ENCODE data around the gene PIWIL4.
"Not testable (repeated sequence)": the region's sequence is repeated elsewhere in the genome, so short reads cannot be mapped to it uniquely, and the experiment has no call there.

The PIWIL4 gene

DNA sequence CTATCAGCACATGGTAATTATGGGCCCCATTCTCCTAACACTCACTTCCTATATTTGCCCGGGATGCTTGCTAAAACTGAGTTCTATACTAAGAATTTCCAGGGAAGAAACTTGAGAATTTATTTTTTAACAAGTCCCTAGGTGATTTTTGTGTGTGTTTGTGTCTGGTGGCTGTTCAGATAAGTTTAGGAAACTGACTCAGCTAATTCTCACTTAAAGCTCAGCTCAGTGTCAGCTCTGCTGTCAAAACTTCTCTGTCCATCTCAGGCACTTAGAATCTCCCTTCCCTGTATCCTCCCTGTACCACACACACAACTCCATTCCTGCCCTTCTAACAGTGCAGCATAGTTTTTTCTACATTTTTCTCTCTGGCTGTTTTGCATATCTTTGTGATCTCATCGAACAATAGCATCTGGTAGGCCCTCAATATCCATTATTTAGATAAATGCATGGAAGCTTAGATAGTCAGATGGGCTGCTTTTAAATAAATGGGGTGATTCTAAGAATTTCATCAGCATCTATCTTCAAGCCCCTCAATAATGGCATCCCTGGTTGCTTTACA lies 69.3 kb downstream of the PIWIL4 start:
- no peak overlapping the region for H3K27ac ChIP-seq
- TF ChIP-seq ZFX (IDR thresholded peaks at IDR 0.05; ENCODE audit: borderline replicate concordance): no peak
- TF ChIP-seq, protein P1, sequence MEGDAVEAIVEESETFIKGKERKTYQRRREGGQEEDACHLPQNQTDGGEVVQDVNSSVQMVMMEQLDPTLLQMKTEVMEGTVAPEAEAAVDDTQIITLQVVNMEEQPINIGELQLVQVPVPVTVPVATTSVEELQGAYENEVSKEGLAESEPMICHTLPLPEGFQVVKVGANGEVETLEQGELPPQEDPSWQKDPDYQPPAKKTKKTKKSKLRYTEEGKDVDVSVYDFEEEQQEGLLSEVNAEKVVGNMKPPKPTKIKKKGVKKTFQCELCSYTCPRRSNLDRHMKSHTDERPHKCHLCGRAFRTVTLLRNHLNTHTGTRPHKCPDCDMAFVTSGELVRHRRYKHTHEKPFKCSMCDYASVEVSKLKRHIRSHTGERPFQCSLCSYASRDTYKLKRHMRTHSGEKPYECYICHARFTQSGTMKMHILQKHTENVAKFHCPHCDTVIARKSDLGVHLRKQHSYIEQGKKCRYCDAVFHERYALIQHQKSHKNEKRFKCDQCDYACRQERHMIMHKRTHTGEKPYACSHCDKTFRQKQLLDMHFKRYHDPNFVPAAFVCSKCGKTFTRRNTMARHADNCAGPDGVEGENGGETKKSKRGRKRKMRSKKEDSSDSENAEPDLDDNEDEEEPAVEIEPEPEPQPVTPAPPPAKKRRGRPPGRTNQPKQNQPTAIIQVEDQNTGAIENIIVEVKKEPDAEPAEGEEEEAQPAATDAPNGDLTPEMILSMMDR (IDR thresholded peaks at IDR 0.05): no peak

- no peak for TF ChIP-seq ZFX (IDR thresholded peaks at IDR 0.05; ENCODE audit: borderline replicate concordance)
- TF ChIP-seq, protein P1 (IDR thresholded peaks at IDR 0.05): no peak
Observed at GRCh38 chr11:94638301-94638901, 71.2 kb downstream of the PIWIL4 start.

GRCh38 chr11:94638902-94639373 lies 71.8 kb downstream of the PIWIL4 start:
- no peak for TF ChIP-seq ZFX (IDR thresholded peaks at IDR 0.05; ENCODE audit: borderline replicate concordance)
- TF ChIP-seq, protein P1 (IDR thresholded peaks at IDR 0.05): no peak
- no peak overlapping the region for H3K27ac ChIP-seq

More at GRCh38 chr11:94638301-94638901, 71.2 kb downstream of the PIWIL4 start:
- H3K27ac ChIP-seq: no peak overlapping the region

- H3K27ac ChIP-seq: no peak overlapping the region
- TF ChIP-seq ZFX (IDR thresholded peaks at IDR 0.05; ENCODE audit: borderline replicate concordance): no peak
- TF ChIP-seq, protein P1 (IDR thresholded peaks at IDR 0.05): no peak
Observed at GRCh38 chr11:94639901-94640721, 72.9 kb downstream of the PIWIL4 start.

DNA sequence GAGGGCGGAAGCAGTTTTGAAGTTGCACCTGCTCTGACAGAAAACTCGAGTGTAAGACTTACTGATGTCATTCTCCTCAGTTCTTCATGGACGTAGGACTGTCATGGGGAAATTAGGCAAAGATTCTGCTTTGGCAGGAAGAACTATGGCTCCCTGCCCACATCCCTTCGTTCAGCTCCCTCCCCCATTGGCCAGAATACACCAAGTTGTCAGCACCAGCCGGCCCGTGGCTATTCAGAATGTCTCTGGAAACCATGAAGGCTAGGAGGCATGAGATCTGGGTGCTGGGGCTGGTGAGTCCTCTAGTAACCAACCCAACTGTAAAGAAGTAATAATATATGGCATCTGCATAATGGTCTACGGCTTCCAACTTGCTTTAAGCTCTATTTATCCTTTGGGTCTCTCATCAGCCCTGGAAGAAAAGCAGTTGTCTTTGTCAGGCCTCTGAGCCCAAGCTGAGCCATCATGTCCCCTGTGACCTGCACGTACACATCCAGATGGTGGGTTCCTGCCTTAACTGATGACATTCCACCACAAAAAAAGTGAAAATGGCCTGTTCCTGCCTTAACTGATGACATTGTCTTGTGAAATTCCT lies 74.1 kb downstream of the PIWIL4 start:
- TF ChIP-seq, protein P1 (IDR thresholded peaks at IDR 0.05): no peak
- TF ChIP-seq ZFX (IDR thresholded peaks at IDR 0.05; ENCODE audit: borderline replicate concordance): no peak
- H3K27ac ChIP-seq: no peak overlapping the region

- H3K27ac ChIP-seq: not testable (repeated sequence)
Observed at GRCh38 chr11:94643186-94643585, 76.0 kb downstream of the PIWIL4 start.

GRCh38 chr11:94647926-94648325 lies 80.8 kb downstream of the PIWIL4 start:
- no peak for TF ChIP-seq ZFX (IDR thresholded peaks at IDR 0.05; ENCODE audit: borderline replicate concordance)
- TF ChIP-seq, protein P1 (IDR thresholded peaks at IDR 0.05): no peak
- H3K27ac ChIP-seq: no peak overlapping the region
